Activated T-helper 1 cell treated with anti-CD3 and anti-CD28 coated beads, Interleukin-2, amount 50 U/mL, for 16 hours (primary cell): ENCODE data around the gene PDE4D.

Experiments
- DNase-seq, 2 donors: peaks; one replicate each; pipeline ENCODE4 v3.0.0-alpha.2; 2020; ENCODE audit warnings: low read depth in 1 of 2, low spot score in 1 of 2

Gene PDE4D

DNA sequence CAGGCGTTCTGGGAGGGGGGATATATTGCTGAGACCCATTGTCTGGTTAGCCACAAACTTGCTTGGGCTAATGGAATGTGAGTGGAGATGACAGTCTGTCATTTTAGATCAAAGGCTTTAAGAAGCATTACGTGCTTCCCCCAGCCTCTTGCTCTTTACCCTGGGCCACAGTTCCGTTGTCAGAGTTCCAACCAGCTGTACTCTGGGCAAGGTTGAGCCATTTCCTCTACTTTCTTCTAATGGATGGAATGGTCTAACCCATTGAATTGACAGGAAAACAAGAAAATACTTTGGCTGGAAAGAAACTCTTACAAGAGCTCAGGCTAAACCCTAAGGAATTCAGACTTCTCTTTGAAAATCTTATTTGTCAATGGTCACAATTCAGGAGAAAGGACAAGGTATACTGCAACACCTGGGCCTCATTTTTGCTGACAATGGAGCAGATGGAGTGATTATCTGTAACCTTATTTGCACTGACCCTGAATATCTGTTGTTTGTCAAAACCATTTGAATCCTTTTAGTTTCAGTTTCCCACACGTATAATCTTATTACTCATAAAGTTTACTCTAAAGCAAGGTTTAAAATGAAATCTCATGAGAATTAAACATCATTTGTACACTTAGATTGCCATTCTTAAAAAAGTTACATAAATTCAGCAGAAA, 231.4 kb downstream of the PDE4D start:
- DNase-seq: no peak

DNA sequence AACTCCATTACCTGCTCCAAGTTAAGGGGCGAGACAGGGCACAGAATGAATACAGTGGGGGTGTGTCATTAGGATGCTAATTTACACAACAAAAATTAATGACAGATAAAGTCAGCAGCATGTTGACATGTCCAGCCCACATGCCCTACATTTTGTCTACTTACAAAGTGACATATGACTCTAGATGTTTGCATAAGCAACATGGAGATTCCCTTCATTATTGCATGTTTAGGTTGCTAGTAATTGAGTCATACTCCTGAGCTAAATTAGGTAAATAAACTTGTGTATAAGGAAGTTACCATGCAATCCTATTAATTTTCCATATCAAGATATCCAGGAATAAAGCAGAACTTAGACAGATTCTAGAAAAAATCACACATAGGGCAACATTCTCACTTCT, 232.2 kb downstream of the PDE4D start:
- no peak for DNase-seq

- DNase-seq: no peak
These were observed 232.8 kb downstream of the PDE4D start for GRCh38 chr5:59660737-59661136.

DNA sequence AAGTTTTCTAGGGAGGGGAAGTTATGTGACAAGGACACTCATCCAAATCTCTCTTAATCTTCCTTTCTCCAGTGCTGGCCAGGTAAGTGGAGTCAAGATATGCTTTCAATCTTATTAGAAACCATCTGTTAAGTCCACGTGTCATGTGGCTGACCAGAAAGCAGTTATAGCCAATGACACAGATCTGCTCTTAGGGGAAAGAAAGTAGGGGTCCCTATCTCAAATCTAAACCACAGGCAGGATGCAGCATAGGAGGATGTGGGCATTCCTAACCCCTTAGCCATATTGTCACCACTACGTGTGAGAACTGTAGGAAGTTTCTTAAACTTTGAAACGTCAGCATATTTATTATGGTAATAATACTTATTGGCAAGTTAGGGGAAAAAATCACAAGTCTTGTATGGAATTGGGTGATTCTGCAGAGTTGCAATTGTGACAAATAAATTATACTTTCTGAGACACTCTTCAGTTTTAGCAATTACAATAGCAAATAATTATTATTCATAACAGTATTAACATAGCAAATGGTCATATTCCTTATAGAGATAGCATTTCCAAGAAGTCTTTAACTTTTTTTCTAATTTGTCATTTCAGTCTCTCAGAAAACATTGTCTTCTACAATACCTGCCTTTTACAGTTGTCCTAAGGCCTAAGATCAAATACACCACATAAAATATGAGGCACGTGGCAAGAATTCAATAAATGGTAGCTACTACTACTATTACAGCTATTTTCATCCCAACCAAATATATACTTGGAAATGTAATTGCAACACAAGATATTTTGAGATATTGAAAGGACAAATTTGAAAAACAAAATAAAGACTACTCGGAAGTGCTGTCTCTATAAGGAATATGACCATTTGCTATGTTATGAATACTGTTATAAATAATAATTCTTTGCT, 236.9 kb downstream of the PDE4D start:
- no peak for DNase-seq

GRCh38 chr5:59655693-59656309, 237.7 kb downstream of the PDE4D start:
- DNase-seq: no peak

DNA sequence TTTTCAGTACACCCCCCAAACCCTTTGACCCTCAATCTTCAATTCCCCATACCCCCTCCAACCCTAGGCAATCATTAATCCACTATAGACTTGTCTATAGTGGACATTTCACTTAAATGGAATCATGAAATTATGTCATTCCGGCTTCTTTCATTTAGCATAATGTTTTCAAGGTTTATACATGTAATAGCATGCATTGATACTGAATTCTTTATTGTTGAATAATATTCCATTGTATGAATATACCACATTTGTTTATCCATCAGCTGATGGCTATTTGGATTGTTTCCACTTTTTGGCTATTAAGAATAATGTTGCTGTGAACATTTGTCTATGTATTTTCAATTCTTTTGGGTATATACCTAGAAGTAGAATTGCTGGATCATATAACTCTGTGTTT, 238.8 kb downstream of the PDE4D start:
- no peak for DNase-seq

- no peak for DNase-seq
These were observed 241.1 kb downstream of the PDE4D start for GRCh38 chr5:59652449-59652848.

- no peak for DNase-seq
These were observed 244.3 kb downstream of the PDE4D start for GRCh38 chr5:59648949-59649921.

DNA sequence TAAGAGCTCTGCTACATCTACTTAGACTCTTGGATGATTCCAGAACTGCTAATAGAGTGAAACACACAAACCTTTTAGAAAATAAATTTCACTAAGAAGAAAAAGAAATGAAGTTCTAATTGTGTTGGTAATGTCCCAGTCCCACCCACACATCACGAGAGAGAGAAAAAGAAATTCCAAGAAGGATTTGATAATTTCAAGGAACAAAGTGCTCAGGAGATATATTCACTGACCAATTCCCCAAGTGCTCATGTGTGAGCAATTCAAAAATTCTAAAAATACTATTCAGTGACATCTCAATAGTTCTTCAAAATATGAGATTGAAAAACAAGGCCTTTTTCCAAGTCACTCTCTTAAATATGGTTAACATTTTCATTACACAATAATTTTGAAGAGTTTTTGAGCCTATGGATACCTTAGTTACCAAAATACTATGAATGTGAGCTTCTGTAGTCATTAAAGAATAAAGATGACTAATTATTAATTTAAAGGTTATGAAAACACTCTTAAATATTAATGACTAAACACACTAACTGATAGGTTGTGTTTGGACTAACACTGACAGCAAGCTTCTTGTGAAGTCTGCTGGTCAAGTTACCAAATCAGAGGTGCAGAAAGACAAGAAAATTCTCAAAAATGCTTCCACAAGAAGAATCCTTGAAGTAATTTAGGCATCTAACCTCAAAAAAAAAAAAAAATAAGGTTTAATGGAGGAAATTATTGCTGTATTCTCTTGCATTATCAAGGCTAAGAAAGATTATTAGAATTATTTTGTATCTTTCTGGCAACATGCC, 245.3 kb downstream of the PDE4D start:
- DNase-seq: no peak

- DNase-seq: no peak
These were observed 248.1 kb downstream of the PDE4D start for GRCh38 chr5:59645380-59645779.

DNA sequence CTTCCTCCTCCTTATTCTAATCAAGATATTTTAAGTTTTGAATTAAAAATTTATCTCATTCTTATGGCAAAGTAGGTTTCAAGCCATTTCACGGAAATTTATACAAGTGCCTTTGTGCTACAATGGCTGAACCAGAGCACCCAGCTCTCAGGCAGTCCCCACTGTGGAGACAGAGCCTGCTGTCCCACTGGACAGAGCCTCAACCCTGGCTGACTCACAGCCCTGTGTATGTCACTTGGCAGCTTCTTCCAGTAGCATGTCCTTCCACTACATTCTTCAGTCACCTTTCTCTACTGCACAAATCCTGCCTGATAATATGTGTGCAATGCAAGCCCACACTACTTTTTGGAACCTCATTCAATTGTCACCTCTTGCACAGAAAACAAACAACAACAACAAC, 253.1 kb downstream of the PDE4D start:
- DNase-seq: no peak

- DNase-seq: no peak
These were observed 255.5 kb downstream of the PDE4D start for GRCh38 chr5:59637884-59638580.

DNA sequence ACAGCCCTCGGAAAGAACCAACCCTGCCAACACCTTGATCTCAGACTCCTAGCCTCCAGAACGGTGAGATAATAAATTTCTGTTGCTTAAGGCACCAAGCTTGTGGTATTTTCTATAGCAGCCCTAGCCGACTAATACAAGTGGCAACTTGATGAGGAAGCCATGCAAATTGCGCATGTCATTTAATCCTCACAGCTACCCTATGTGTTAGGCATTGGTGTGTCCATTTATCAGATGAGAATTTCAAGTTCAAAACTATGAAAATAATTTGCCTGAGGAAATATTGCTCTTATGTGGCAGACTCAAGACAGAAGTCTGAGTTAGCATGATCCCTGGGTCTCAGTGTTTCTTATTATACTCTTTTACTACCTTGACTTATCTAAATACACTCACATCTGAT, 264.0 kb downstream of the PDE4D start:
- no peak for DNase-seq

- DNase-seq: no peak
These were observed 265.3 kb downstream of the PDE4D start for GRCh38 chr5:59628062-59628828.

GRCh38 chr5:59624898-59625297, 268.6 kb downstream of the PDE4D start:
- no peak for DNase-seq

GRCh38 chr5:59622848-59623247, 270.7 kb downstream of the PDE4D start:
- DNase-seq: no peak

DNA sequence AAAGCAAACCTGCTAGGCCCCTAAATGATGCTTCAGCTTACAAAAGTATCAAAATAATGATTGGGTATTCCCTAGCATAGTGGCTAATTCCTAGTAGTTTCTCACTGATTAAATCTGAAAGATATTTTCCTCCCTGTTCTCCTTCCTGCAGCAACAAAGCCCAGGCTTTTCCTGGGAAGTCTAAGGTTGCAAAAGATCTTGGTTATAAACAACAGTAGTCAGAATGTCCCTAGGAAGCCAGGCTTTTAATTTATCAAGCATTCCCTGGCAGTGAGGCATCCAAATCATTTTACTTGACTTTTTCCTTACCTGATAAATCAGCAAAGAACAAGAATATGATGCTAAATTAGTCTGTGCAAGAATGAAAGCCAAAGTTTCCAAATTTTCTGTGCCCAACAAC, 272.0 kb downstream of the PDE4D start:
- no peak for DNase-seq

DNA sequence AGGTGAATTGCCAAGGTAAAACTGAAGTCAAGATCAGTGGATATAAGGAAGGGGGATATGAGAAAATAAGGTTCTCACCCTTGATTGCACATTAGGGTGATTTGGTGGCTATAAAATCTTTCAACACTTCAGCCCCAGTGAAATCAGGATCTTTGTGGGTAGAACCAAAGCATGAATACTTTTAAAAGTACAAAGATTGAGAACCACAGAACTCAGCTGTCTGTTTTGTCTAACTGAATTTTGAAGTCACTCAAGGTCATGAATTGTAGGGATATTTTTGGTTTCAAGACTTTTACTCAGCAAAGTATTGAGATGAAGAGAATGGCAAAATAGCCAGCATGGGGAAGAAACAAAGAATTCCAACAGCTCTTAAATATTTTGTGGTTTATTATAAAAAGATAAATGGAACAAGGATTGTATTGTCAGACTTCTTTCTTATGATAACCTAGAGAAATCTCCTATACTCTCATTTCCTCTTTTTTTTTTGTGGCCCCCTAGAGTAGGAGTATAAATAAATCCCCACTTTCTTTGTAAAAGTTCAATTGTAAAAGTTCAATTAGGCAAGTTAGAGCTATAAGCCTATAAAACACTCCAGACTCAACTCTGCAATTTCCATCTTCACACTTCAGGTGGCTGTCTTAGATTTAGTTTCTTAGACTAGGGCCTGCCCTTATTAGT, 272.9 kb downstream of the PDE4D start:
- DNase-seq: no peak
